SHP77 (cell line): ENCODE results near the gene MYO16.
A peak's percentile ranks its signal among the peaks of the same experiment; 100 is the strongest.

Source experiments
- DNase-seq, 2 experiments: peaks; one replicate each; lab custom pipeline; 2025; lab: John Stamatoyannopoulos, UW

MYO16 gene

DNA sequence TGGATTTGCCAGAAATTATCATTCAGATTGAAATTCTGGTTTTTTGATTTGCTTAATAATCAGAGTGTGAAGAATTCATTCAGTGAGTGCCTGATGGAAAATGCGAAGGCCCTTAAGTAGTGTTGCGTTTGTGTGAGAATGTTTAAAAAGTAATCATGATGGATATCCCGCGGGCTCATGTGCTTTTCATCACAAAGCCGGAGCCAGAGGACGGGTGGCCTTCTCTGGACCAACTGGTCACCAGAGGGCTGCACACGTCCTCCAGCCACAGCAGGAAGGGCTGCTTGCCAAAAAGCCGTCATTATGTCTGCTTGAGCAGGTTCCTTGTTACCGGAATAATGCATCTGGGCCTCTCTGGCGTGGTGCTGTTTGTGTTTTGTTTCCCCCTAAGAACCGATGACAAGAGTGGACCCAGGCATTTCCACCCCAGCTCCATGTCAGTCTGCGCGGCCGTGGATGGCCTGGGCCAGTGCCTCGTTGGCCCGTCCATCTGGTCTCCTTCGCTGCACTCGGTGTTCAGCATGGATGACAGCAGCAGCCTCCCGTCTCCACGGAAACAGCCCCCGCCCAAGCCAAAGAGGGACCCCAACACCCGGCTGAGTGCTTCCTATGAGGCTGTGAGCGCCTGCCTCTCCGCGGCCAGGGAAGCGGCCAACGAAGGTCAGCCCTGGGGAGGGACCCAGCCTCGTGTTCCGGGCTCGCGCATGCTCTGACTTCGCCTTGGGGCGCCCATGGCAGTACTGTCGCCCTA, 497.7 kb downstream of the MYO16 start:
- no peak for DNase-seq

DNA sequence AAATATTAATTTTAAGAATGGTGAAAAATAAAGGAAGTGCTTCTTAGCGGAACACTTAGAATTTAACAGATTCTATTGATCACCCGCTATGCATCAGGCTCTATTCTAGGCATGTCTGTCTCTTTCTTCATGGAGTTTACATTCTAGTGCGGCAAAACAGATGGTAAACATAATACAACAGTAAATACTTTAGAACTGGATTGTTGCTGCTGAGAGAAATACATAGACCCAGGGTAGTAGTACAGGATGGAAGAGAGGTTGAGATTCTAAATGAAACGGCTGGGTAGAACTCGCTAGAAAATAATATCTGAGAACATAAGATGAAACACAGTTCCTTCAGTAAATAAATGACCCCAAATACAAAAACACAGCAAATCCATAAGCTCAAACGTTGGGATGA, 498.7 kb downstream of the MYO16 start:
- no peak for DNase-seq

DNA sequence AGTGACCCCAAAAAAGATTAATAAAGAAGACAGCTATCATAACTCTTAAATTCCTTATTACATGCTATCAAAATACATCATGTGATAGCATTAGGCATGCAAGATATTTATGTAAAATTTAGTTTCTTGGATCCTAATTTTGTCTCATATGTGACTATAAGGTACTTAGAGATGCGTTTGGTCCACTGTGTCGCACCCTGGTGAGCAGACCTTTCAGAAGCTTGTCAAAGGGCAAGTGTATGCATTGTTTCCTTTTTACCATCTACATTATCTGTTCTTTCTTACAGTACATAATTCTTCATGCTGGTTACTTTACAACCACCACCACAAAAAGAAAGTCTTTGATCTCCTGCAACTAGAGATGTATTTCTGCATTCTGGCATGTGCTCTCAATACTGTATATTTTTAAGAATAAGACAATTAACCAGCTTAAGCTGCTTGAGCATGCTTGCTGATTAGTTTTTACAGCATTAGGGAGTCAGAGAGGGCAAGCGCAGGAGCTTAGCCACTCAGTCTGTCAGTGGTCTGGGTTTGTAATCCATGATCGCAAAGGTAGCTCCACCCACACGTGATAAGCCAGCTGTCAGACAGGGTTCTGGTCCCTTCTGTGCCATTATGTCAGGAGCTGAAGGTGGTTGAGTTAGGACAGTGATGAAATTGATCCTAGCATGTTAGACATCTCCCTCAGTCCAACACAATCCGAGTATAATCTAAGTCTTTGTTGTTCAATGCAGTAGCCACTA, 500.9 kb downstream of the MYO16 start:
- DNase-seq = no peak

DNA sequence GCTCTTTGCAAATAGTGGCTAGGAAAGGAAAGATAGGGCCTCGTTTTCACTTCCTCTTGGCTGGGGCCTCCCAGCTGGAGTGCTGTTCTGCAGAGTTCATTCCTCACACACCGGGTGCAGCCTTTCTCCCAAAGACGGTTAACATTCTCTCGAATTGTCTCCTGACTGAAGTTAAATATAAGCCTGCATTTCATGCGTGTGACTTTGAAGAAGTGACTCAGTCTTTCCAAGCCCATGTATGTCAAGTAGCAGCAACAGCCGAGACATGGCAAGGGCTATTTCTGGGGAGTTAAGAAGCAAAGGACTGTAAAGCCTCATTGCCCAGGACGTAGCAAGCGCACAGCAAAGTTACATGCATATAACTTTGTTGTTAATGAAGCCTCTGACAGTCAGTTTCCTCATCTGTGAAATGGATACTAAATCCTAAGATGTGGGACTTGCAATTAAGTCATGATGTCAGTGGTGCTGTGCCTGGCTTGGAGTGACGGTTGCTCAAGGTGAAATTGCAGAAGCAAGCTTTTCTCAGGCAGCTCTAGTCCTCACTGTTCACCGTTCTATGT, 502.4 kb downstream of the MYO16 start:
- no peak for DNase-seq

DNA sequence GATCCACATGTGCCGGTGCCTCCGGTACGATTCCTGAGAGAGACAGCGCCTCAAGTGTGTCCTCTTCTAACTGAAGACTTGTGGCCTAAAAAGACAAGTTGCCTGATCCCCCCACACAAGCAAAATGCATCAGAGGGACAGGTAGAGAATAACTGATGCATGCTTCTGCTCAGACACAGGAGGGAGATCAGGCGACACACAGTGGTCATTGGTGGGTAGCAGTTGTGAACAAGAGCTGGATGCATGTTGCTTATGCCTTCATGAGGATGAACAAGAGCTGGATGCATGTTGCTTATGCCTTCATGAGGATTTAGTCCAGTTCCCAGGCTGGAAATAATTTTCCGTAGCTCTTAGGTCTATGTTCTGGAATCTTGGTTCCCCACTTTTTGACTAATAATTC, 505.6 kb downstream of the MYO16 start:
- no peak for DNase-seq

DNA sequence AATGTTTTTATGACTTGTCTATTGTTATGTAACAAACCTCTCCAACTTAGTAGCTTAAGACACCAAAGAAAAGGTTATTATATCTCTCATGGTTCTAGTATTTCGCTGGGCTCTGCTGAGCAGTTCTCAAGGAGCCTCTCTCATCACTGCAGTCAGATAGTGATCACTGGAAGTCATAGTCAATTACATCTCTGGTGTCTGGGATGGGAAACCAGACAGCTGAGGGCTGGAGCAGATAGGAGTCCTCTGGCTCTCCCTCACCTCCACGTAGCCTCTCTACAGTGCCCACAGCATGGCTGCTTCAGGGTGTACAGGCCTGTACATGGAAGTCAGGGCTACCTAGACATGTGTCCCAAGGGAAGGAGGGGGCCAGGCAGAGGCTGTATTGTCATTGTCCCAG, 507.5 kb downstream of the MYO16 start:
- no peak for DNase-seq

DNA sequence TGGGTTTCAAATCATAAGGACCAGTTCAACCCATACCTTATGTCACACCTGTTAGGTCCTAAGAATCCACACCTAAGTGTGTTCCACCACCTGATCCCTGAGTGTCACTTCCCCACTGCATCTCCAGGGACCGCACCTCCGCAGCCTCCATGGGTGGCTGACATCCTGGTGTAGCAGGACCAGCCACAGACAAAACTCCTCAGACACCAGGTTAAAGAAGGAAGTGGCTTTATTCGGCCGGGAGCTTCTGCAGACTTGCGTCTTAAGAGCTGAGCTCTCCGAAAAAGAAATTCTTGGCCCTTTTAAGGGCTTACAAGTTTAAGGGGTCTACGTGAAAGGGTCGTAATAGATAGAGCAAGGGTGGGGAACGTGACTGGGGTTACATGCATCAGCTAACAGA, 509.9 kb downstream of the MYO16 start:
- DNase-seq = no peak

DNA sequence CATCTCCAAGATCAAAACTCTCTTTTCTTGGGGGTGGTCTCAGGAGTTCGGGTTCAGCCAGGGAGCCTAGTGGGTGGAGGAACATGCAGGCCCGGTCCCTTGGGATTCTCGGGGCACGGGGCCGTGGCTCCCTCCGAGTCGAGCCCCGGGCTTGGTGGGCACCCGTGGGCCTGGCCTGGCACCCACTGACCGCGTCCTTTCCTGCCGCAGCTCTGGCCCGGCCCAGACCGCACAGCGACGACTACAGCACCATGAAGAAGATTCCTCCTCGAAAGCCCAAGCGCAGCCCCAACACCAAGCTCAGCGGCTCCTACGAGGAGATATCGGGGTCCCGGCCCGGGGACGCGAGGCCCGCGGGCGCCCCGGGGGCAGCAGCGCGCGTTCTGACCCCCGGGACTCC, 510.6 kb downstream of the MYO16 start:
- no peak for DNase-seq

DNA sequence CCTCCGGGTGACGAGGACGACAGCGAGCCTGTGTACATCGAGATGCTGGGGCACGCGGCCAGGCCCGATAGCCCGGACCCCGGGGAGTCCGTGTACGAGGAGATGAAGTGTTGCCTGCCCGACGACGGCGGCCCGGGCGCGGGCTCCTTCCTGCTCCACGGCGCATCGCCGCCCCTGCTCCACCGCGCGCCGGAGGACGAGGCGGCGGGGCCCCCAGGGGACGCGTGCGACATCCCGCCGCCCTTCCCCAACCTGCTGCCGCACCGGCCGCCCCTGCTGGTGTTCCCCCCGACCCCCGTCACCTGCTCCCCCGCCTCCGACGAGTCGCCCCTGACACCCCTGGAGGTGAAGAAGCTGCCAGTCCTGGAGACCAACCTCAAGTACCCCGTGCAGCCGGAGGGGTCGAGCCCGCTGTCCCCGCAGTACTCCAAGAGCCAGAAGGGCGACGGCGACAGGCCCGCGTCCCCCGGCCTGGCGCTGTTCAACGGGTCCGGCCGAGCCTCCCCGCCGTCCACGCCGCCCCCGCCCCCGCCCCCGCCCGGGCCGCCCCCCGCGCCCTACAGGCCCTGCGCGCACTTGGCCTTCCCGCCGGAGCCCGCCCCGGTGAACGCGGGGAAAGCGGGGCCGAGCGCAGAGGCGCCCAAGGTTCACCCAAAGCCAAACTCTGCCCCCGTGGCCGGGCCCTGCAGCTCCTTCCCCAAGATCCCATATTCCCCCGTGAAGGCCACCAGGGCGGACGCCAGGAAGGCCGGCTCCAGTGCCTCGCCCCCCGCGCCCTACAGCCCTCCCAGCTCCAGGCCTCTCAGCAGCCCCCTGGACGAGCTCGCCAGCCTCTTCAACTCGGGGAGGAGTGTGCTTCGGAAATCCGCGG, 511.3 kb downstream of the MYO16 start:
- no peak for DNase-seq

DNA sequence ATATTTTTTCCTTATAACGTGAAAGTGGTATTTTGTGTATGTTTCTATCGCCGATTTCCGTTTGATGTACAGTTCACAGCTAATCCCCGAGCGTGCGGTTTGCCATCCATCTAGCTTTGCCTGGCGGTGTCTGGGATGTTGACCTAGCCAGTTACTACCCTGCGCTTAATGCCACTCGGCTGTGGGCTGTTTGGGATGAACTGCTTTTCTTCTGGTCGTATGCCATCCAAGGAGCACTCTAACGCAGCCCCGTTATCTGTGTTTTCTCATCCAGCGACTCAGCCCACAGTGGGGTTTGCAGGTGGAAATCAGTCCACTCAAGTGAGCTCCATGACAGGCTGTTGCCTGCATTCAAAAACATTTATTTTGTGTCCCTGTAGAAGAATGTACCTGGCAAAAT, 512.3 kb downstream of the MYO16 start:
- DNase-seq = no peak

DNA sequence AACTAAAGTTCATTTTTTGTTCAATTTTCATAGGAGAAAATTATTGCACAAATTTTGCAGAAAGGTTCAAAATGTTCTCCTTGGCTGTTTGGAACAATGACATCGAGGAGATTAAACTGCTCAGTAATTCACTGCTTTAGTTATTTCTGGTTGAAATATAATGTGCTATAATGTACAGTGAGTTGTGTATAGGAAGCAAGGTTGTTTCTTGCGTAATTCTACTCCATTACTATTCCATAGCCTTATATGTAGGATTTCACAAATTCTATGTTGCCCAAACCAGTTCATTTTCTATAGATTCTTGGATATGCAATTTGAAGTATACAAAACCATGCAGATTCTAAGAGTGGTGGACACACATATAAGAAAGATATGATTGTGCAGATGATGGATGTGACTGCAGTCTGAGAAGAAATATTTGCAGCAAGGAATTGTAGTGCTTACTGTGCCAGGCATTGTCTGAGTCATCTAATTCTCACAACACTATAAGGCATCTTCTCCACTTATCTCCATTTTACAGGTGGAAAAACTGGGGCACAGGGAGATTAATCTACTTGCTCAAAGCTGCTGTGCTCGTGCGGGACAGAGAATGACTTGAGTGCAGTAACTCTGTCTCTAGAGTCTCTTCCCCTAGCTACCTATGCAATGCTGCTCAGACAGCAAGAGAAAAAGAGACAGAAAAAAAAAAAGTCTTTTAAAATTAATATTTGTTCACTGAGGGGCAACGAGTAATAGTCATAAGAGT, 515.5 kb downstream of the MYO16 start:
- DNase-seq = no peak

DNA sequence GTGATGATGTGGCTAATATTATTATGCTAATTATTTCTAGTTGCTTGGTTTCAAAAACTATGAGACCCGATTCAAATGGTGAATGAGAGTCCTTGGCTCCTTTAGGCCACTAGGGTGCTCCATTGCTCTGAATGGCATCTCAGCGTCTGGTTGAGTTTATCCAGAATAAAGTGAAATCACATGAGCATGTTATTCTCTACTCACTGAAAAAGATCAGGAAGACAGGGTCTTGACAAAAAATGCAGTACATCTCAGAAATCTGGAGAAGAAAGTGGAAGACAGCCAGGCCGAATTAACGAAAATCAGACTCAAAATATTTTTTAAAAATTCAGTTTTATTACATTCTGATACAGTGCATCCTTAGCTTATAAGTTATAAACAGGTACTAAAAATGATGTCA, 516.2 kb downstream of the MYO16 start:
- peak; percentile 77 to 88 for DNase-seq

DNA sequence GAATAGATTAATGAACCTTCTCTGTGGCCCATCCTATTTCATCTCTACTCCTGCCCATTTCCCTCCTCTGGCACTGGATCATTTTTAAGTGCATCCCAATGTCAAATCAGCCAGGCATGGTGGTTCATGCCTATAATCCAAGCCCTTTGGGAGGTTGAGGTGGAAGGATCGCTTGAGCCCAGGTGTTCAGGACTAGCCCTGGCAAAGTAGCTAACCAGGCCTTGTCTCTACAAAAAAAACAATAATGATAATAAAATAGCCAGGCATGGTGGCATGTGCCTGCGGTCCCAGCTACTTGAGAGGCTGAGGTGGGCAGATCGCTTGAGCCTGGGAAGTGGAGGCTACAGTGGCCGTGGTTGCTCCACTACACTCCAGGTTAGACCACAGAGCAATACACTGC, 517.0 kb downstream of the MYO16 start:
- DNase-seq = no peak

DNA sequence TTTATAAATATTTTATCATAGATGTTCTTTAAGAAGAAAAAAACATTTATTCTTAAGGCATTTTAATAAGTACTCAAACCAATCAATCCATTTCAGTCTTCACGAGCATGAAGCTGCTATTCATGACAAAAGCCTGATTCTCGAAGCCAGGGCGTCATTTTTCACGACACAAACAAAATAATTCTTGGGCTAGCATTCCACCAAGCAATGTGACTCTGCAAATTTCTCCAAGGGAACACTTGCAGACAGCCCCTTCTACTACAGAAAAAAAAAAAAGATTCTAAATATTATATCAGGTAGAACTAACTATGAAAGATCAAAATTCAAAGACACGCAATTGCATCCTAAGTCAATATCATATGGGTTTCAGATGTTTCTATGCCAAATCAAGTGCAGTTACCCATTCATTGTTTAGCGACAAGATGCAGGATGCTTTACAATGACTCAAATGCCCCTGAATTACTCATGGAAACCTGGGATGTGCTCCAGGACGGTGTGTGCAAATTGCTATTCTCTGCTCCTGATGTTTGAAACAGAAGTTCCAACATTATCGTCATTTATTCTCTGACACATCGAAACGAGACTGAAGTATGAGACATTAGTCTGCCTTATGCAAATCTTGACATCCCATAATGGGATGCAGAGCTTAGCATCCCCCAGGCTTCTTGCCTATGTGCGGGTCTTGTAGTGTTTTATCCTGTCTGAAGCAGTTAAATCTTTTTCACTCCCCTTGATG, 517.7 kb downstream of the MYO16 start:
- DNase-seq = peak; percentile 19 to 45

DNA sequence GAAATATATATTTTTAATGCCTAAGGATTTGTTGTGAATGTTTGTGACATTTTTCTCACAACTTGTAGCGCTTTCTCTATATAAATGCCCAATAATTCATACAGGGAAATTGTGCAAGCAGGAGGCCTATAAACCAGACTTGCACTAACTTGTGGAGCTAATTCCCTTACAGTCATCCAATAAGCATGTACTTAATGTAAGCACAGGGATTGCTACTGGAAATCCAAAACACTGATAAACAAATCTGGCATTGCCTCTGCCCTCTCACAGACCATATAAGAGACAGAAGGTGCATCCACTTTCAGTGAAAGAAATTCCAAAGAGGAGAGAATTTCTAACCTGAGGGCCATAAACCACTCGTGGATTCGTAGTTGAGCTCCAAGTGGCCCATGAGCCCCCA, 518.8 kb downstream of the MYO16 start:
- DNase-seq = no peak

DNA sequence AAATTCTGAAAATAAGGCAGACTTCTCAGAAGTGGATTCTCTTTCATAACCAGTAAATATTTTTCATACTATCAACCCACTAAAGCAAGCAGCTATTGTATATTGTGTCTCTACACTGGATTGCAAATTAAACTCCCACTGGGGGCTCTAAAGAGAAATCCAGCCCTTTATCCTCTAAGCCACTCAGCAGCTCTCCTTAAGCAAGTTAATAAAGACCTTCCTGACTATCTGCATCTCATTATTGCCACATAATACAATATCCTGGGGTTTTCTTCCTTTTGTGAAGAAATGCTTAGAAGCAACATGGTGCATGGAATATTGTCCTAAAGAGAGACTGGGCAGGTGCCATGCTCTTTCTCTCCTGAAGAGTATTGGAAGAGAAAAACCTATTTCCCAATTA, 521.3 kb downstream of the MYO16 start:
- no peak for DNase-seq

DNA sequence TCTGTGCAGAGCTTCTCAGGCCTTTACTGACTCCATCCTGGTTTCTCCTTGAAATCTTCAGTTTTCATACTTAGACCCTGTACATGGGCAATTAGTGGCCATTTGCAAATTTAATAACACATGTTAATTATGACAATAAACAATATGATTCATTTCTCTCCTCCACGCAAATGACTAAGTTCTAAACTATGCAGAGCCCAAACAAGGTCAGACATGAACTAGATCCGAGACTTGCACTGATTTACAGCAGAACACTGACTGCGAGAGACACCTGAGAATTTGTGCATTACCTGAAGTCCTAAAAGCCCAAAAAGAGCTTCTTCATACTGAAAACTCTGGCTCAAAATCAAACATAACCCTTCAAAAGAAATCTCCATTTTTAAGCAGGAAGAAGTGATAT, 521.8 kb downstream of the MYO16 start:
- DNase-seq = no peak

DNA sequence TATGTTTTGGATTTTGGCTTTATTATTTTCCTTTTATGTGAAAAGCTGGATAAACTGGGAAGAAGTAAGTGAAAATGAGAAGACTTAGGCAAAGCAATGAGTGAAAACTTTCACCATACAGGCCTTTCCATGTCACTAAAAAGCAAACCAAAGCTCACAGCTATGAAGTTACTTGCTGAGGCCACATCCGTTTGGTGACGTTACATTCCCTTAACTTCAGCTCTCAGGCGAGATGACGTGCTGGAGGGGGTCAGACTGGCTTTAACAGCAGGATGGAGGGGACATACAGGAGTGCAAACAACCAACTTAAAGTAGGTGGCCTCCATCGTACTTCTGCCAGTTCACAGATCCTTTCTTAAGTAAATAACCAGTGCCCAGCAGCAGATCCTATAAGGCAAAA, 522.3 kb downstream of the MYO16 start:
- no peak for DNase-seq

DNA sequence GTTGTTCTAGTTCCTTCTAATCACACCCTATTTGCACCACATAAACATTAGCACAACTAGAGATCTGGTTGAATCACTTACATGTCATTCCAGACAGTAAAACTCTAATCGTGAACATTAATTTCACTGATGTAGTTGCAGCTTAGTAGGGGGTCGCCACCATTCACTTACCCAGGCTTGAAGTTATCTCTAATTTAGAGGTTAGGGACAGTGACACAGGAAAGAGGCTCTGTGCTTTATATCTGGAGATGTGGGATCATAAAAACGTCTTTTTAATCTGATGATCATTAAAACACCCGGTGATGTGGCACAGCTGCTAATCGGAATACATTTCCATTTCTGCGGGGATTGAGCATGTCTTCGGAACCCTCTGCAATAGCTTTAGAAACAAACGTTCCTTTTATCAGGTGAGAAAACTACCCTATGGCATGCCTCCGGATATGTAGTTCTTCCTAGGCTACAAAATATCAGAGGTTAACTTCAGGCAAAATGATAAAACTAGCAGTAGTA, 523.0 kb downstream of the MYO16 start:
- DNase-seq = no peak

DNA sequence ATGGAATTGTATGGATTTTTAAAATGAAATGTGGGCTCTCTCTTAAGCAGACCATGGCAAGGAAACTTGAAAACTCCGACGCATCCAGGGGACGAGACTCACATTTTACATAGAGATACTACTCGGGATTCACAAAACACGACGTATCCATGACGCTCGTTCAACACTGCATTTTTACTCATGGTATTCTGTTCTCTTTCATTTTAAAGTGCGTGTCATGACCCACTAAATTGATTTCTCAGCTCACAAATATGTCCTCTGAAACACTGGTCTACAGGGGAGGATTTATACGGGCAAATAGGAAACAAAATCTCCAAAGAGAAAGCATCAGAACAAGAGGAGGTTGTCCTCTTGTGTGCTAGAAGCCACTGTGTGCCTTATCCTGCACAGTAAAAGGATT, 523.5 kb downstream of the MYO16 start:
- DNase-seq = no peak

DNA sequence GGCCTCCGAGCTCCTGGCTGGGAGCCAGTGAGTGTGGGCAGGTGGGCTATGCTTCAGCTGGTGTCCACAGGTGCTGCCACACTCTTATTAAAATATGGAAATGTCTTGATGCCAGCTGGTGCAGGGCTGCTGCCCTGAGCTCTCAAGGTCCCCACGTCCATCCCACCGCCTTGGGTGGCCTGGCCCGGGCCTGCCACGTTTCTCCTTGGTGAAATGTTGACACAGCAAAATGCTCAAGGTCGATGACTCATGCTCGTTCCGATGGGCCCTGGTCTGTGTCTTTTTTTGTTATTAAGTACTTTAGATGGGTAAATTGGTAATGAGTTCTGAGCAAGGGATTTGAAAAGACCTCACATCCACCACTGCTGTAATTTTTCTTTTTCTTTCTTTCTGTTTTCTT, 524.7 kb downstream of the MYO16 start:
- peak; percentile 64 to 90 for DNase-seq
